Germinal center (tissue), 1 donor: Measurements from ENCODE around the gene EFEMP1.

Experiments used
- DNase-seq: peaks from one replicate; pipeline ENCODE4 v3.0.0; 2012; ENCODE audit warnings: mixed read lengths, low spot score

EFEMP1 gene

DNA sequence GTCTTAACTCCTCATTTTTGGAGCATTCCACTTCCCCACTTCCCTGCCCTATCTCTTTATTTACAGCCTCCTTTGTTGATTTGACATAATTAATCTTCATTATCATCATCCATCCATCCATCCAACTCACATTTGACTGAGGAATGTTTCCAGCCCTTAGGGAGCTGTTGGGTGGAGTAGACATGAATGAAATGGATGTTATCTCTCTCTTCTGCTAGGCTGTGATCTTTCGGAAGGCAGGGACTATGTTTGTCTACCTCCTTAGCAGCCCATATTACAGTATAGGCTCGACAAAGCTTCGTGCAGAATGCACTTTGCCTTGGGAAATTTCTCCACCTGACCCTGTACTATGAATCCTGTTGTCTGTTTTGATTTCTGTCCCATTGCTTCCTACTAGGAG lies 7.7 kb upstream of the EFEMP1 start:
- no peak for DNase-seq

DNA sequence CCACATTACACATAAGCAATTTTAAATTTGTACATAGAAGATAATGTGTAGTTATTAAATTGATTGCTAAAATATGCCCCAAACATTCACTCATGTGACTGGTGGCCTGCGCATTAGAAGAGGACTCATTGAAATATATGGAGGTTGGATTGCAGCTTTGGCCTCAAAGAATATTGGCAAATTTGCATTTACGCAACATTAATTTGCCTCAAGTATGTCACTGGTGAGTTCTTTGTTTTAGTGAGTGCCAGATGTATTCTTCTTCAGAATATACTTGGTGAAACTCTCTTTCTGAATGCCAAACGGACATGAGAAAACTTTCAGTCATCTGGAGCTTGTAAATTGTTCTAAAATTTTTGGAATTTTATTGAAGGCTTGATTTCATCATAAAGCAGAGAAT lies 5.9 kb upstream of the EFEMP1 start:
- no peak for DNase-seq

DNA sequence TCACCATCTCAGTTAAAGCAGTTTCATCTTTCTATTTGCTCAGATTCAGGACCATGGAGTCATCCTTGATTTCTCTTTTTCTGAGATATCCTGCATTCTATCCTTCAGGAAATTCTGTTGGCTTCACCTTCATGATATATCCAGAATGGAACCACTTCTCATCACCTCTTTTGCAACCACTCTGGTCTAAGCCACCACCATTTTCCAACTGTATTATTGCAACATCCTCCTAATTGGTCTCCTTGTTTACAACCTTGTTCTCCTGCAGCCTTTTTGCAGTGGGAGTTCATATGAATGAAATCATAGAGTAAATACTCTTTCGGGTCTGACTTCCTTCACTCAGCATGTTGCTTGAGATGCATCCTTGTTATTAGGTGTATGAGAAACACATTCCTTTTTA lies 3.4 kb upstream of the EFEMP1 start:
- no peak for DNase-seq

DNA sequence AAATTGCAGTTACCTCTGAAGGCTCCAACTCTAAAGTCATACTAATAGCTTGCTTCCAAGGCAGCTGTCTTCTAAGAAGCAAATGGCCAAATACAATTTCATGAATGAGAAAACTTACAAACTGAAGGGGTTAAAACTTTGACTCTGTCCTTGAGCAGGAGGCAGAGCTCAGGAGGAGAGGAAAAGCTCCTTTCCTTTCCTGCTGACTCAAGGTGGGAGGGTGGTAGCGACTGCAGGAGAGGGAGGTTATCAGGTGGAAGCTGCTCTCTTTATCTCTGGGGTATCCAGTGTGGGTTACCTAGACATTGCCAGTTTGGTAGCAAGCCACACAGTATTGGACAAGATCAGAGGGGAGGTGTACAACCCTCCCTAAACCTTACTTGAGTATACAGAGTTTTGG lies 2.7 kb upstream of the EFEMP1 start:
- DNase-seq = no peak

DNA sequence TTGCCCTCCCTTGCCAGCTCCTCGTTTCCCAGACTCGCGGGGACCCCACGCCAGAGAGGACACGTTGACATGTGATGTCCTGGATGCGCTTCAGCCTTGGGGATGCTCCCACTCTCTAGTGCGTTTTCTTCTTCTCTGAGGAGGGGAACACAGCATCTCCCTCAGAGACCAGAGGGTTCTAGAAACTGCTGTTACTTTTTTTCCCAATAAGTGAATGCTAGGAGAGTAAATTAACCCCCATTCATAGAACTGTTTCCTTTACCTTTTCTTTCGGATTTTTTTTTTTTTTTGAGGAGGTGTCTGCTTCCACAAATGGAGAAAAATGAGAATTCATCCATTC lies 370 bp upstream of the EFEMP1 start:
- no peak for DNase-seq

DNA sequence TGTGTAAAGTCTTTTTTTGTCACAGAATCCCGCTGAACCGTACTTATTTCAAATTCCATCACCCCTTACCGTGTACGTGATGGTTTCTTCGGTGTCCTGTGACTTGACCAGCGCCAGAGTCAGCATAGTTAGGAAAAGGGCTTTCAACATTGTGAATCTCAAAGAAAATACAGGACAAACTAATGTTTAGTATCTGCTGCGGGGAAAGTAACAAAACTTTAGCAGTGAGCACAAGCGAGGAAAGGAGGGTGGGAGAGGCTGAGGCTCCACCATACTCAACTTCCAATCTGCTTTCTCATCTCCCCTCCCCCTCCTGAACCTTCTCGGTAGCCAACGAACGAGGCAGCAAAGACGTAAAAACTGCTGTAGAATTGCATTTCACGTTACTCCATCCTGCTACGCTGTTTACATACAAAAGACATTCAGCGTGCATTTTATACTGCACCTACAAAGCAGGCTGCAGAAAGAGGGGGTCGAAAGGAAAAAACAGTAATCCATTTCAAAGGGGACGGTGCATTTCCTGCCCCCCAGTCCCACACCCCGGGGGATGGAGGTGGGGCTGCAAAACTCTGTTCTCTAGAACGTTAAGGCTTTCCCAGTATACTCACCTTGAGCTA lies 1.2 kb downstream of the EFEMP1 start:
- no peak for DNase-seq

DNA sequence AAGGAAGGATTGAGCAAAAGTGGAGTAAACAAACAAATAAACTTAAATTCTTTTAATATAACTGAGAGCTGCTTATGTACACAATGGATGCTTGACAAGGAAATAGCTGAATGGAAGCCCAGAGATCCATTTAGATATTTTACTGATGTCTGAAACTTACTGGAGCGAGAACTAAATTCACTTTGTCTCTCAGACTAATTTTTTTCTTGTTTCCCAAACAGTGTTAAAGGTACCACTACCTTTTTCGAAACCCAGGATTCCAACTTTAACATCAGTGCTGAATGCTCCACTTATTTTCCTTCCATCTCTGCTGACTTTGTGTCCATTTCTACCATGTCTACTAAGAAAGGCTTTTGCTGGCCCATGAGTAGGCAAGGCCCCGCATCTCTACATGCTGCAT lies 4.0 kb downstream of the EFEMP1 start:
- no peak for DNase-seq

DNA sequence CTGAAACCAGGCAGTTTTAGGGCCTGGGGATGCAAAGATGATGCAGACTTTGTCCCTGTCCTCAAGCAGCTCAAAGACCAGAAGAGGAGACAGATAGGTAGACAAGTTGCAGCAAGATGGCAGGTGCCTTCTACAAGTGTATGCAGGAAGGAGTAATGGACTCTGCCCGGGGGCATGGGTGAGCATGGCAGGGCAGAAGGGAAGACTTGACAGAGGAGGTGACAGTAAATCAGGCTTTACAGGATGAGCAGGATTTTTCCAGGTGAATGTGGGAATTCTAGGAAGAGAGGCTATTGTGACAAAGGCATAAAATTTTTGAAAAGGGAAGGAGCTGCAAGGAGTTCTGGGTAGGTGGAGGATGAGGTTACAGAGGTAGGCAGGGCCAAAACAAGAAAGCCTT lies 4.7 kb downstream of the EFEMP1 start:
- no peak for DNase-seq

DNA sequence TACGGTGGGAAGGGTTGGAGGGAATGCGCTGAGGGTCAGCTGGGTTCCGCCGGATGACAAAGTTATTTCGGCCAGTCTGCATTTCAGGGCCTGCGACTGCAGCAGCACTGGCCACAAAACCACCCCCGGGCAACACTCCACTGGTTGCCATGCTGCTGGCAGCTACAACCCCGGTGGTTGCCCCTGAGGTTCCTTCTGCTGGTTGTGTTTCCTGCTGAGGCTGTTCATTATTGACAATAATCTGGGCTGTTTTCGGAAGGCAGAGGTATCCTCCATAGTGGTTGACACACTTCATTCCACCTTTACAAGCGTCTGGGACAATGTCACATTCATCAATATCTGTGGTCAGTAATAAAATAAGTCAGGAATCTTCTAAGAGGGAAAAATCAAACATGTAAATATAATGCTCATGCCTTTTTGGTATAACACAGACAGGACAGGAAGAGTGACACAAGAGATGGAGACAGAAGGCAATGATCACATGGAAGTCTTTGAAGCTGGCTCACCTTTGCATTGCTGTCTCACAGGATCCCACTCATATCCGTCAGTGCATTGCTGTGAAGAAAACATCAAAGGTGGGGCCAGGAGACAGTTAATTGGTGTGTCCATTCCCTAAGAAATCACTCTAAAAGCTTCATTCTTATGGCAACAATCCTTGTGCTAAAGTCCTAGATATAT lies 5.7 kb downstream of the EFEMP1 start:
- DNase-seq = no peak

DNA sequence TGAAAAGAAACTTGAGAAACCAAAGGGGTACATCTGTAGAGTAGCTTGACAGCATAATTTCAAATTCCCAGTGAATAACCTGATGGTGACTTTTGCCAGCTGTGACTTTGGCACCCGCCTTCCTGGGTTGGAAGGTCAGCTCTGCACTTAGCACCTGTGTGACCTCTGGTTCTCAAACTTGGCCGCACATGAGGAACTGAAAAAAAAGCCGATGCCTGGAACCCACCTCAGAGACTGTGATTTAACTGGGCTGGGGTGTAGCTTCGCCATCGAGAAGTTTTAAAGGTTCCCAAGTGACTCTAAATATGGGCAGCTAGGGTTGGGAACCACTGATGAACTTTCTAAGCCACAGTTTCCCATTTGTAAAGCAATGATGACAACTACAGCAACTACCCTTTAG lies 6.5 kb downstream of the EFEMP1 start:
- DNase-seq = no peak

DNA sequence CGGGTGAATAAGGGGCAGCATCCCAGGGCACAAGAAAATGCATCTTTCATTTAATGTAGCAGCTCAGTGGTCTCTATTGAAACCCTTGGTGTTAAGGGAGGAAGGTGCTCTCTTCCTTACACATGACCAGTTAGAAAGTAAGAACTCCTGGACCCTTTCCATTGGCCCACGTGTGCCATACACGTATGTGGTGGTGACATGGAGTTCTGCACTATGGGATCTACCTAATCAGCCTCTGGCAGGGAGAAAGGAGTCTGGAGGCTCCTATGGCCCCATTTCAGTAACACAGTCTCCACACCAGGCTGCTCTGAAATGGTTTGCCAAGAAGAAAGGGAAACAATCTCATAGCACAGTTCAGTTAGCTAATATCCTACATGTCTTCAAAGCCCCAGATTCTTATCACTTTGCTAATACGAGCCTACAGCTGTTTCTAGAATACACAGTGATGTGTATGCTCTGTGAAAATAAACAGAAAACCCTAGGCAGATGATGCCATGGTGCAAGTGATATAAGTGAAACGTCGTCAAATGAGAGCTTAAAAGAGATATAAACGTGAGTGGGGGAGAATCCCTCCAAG lies 7.0 kb downstream of the EFEMP1 start:
- no peak for DNase-seq

DNA sequence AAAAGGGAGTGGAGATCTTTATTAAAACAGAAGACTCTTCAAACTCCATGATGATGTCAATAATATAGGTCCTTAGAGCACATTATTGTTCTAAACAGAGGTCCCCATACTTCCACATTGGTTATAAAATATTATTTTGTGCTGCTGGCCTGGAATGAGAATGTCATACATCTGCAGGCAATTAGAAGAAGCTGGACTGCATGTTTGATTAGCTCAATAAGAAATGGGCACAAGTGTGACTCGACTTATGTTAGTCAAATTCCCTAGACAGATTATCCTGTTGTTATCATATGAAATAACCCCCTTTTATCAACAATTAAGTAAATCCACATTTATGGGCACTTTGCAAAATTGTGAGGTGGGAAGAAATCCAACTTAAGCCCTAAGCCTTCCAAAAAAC lies 8.8 kb downstream of the EFEMP1 start:
- no peak for DNase-seq

DNA sequence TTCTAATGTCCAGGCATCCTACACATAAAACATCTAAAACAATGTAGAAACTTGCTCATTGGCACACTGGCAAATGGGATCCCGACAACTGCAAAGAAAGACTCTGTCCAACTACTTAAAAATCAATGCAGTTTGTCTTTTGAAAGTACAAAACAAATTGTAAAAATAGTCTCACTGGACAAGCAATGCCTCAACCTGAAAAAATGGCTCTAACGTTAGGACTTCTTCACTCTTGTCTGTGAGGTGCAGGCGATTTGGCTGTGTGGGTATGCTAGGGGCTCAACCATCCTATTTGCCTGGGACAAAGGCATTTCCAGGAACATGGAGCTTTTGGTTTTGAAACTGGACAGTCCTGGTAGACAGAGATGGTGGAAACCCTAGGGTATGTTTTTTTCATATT lies 10.7 kb downstream of the EFEMP1 start:
- no peak for DNase-seq

DNA sequence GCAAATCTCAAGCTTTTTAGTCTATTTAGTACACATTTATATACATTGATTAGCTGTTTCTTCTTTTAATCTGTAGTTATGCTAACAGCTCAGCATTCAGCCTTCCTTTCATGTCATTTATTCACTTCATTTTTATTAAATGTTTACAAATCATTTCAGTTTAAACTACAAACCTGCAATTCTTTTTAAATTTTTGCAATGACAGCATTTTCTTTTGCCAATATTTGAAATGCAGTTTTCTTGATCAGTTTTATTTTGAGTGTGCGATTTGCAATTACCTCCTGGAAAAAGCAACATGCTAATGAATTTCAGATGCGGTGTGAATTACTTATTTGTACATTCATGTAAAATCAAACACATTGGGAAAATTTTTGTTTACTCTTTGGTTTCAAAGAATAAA lies 13.5 kb downstream of the EFEMP1 start:
- no peak for DNase-seq

DNA sequence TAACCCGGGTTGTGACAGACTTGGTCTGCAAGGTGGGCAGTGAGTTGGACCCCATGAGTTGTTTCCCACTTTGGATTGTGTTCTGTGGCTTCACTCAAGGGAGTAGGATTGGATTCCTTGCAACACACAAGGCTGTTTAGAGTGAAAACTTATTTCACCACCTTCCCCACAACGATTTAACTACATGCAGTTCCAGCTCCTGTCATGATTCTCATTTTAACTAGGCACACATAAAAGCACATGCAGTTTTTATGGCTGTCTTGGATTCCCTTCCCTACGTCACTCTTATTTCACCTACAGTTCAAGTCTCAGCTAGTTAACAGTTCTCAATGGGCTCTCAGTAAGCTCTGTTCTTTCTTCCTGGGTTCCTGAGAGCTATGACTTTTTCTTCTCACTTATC lies 15.9 kb downstream of the EFEMP1 start:
- no peak for DNase-seq

DNA sequence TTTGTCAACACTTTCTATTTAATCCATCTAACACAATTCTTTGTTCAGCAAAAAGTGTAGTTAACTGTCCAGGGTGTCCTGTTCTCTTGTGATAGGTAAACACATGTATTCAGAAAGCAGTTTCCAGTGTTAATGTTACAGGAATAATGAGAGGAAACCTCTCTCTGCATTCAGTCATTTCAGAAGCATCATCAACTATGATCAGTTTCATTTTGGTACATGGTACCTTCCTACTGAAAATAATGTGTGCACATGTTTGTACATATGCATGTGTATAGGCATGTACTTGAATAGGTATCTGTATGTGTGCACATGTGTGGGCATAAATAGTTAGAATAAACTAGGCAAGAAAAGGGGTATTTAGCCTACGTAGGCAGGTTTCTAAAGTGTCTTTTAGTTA lies 16.6 kb downstream of the EFEMP1 start:
- no peak for DNase-seq

DNA sequence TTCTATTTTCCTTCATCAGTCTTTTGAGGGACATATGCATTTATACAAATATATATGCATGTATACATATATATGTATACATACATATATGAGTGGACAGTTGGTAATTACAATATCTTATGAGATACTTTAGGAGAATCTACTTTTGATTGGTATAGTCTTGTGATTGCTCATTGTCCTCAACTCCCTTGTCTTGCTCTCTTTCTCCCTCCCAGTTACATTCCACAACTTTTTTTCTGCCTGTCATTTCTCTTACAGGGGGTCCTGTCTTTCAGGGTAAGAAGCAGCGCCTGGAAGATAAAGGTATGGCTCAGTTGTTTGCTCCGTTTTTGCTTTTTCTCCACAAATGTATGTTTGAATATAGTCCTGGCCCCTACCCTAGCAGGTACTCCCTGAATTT lies 19.9 kb downstream of the EFEMP1 start:
- no peak for DNase-seq

DNA sequence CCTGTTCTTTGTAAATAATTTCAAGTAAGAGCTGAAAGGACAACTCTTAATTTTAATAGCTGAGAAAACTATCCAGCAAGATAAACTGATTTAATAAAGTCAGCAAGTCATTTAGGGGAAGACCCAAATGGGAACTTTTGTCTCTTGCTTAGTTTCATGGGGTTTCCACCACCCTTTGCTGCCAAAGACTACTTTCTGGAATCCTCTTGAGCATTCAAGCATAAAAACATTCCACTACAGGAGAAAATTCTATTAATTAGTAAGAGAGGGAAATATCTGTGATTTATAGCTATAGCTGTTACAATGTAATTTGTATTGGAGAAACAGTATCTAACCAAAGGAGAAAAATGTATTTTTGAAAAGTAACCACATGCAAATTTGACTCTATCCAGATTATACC lies 20.6 kb downstream of the EFEMP1 start:
- no peak for DNase-seq

DNA sequence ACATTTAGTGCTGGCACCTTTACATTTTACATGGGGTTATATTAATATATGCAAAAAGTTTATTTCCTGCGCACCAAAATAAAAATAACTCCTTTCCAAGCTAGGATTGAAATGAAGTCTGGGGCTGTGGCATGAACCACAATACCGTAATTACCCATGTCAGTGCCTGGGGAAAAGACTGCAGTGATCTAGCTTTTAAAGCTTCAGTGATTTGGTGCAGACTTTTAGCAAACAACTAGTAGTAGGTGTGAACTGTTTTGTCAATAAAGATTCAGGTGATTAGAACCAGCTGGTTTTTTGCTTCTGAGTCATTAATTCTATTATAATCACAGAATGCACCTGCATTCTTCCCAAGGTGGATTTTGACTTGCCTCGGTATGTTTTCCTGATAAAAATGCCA lies 21.2 kb downstream of the EFEMP1 start:
- no peak for DNase-seq

DNA sequence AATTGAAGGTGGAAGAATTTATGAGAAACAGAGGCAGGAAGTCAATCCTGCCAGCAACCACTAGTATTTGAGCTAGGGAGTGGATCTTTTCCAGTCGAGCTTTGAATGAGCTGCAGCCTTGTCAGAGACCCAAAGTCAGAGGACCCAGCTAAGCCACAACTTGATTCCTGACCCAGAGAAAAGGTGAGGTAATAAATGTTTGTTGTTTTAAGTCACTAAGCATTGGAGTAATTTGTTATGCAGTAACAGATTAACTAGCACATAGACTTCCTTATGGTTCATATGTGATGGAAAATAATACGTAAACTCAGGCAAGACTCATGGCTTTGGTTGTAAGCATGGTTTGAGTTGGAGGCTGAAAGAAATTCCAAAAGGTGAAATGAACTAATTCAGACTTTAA lies 21.6 kb downstream of the EFEMP1 start:
- DNase-seq = no peak

DNA sequence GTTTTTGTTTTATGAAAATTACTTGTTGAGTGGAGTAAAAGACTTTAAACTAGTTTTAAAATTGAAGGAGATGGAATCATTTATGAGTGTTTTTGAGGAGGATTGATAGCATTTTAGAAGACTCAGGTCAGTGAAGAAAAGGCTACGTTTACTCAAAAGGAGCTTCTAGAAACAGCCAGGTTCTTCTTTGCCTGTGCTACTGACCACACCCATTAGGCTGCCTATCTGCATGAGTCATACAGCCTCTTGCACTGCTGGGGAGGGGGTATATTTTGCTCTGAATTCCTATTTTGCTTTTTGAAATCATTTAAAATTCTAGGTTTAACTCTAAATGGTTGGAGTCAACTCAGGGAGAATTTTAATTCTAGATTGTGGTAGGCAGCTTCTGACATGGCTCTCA lies 22.3 kb downstream of the EFEMP1 start:
- no peak for DNase-seq

DNA sequence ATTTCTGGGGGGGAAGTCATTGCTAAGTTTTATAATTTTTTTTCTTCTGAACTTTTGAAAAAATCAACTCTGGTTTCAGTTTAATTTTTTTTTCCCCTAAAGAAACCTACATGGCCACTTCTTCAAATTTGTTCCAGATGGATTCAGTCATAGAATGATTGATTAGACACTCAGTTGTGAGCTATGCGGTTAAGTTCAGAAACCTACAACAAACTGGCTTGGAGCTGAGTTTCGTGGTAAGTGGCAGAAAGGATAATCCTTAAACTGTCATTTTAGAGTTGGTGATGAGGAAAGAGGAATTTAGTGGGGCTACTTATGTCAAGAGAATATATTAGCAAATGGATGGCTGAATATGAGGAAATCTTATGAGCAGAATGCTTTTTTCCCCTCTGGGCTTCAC lies 23.7 kb downstream of the EFEMP1 start:
- DNase-seq = no peak

DNA sequence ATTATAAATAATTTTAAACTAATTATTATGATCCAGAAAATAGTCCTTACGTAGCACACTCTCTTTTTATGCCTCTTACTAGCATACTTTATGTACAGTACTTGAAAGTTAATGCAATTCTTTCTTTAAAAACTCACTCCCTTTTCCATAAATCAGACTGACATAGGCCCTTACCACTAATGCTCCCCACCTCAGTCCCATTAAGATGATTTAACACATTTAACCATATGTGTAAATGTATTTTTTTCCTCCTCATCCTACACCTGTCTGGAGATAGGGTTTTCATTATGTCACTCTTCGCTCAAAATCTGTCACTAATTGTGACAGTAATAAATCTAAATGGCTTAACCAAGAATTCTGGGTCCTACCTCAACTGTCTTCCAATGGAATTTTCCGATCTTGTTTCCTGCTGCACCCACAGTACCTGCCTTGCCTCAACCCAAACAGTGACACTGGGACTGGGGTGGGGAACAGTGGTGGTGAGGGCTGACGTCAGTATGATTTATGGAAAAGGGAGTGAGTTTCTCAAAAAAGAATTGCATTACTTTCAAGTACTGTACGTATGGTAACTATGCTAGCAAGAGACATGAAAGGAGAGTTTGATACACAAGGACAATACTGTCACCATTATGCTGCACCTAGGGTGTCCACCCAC lies 25.1 kb downstream of the EFEMP1 start:
- no peak for DNase-seq

DNA sequence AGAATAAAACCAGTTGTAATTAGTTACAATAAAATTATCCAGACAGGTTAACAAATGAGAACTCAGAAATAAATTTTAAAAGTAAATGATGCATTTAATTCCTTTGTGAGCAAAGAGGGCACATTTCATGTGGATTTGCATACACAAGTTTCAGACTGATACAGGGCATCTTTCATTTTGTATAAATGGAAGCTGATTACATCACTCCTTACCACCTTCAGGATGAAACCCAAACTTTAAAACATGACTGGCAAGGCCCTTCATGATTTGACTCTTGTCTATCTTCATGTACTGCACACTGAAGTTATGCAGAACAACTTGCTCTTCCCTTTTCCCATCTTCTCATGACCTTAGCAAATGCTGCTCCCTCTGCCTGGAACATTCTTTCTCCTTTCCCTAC lies 26.9 kb downstream of the EFEMP1 start:
- no peak for DNase-seq
